Globus pallidus (tissue), 1 donor: ENCODE measurements around the gene GMPPA.

ENCODE experiments used
- DNase-seq: peaks from one replicate; pipeline ENCODE4 v3.0.0-alpha.2; 2015; ENCODE audit warnings: low spot score

GMPPA gene

DNA sequence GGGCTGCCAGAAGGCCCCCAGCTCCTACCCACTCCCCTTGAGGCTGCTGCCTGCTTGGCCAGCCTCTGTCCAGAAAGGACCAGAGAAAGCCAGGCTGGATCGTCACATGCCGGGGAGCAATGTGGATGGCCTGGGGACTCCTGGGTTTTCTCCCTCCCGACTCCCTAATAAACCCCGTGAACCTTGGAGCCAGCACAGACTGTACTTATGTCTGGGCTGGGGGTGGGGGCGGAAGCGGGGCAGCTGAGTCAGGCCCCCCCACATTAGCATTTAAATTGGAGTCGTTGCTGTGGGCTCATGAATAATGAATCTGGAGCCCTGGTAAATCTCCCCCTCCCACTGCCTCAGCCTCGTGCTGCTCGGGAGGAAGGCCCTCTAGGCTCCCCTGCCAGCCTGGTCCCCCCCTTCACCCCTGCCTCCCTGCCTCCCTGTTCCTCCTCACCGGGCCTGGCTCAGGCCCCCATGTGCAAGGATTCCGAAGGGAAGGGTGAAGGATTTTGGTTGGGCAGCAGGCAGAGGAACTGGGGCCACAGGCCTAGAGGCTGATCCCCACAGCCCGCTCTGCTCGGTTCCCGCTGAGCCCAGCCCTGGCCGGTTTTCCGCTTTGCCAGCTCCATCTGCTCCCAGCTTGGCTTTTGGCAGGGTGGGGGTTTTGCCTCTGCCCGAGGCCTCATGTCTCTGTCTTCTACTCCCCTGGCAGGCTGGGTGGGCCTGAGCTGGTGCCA, 8.3 kb downstream of the GMPPA start:
- DNase-seq = no peak

DNA sequence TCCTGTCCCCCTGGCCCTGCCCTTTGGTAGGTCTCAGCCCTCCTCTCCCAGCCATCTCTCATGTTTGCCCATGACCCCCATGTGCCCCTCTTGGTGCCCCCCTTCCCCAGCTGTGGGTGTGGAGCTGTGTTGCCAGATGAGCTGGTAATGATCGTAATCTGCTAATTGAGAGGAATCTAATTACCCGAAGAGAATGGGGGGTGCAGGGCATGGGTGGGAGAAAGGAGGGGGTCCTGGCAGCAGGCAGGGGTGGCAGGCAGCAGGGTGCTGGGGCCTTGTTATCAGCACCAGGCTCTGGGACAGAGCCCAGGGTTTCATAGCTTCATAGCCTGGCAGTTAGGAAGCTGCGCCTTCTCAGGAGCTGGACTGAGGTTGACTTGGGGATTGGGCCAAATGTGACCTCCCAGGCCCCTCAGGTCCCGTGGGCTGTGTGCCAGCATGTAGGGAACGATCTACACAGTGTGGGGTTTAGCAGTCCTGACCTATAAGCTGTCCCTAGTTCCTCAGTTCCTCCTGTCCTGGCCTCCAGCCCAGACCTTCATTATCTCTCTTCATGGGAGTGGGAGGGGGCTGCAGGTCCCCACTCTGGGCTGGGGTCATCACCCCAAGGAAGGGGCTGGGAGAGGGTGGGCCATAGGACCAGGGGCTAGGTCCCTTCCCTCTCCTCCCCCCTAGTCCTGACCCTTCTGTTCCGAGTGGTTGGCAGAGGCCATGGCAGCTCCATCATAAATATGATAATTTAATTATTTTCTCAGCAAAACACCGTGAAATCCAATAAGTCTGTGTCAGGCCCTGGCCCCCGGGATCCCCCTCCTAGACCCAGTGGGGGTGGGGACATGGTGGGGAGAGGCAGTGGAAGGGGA, 9.1 kb downstream of the GMPPA start:
- no peak for DNase-seq

DNA sequence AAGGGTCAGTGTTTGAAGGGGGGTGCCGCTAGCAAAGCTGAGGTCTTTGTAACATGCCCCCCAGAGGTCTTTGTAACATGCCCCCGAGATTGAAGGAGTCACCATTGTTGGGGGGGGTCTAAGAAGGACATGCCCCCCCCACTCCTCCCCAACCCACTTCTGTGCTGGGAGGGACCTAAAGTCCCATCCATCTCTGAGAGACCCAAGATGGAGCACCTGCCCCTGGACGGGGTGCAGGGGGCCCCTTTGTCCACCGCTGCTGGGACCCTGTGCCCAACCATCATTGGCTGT, 9.7 kb downstream of the GMPPA start:
- no peak for DNase-seq

DNA sequence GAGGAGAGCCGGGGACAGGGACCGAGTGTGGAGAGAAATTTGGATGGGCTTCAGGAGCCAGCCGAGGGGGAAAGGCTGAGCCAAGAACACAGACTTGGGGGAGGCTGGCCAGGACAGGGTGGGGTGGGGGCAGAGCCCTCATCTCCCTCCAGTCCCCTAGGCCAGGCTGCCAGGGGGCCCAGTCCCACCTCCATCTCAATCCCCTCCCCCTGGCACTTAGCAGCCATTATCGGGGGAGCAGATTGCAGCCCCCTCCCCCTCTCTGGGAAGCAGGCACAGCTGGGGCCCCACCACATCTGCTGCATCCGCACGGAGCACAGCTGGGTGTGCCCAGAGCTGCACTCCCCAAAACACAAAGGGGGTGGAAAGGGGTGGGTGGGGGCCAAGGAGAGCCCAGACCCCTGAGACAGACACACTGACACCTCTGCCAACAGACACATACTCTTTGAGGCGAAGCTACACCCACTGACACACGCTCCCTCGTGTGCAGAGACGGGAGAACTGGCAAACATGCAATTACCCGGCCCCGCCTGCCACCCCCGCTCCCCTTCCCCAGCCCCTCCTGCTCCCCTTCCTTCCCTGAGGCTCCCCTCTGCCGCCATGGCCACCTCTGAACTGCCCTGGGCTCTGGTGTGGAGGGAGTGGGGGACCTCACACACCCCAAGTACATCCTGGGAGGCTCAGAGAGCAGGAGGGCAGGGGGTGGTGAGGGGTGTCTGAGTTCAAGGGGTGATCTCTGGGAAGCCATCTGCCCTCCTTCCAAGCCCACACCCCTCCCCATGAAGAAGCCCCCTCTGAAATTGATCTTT, 10.5 kb downstream of the GMPPA start:
- no peak for DNase-seq

DNA sequence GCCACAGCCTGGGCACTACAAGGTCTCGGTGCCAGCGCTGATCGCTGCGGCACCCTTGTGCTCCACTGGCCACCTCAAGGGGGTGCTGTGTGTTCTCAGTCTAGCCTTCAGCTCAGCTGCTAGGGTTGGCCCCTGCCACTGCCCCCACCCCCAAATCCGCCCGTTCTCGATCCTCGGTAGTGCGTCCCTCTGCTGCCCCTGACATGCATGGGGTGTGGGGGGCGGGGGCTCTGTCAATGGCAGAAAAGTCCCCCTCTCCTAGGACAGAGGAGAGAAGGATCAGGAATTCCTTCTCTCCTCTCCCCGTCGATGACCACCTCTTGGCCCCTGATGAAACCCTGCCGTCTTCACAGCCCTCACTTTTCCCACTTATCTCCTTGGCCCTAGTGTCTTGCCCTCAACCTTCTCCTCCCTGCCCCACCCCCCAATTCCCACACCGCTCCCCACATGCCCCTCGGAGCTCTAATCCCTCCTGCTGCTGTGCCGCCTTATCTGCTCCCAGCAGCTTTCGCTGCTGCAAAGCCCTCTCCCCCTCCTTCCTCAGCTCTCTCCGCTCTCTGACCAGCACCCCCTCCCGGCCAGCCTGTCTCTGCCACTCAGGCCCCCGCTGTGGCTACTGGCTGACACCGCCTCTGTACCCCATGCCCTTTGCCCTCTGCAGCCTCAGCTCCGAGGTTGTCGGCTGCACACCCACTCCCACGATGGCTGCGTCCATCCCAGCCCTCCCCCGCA, 11.3 kb downstream of the GMPPA start:
- peak; percentile 64 for DNase-seq

DNA sequence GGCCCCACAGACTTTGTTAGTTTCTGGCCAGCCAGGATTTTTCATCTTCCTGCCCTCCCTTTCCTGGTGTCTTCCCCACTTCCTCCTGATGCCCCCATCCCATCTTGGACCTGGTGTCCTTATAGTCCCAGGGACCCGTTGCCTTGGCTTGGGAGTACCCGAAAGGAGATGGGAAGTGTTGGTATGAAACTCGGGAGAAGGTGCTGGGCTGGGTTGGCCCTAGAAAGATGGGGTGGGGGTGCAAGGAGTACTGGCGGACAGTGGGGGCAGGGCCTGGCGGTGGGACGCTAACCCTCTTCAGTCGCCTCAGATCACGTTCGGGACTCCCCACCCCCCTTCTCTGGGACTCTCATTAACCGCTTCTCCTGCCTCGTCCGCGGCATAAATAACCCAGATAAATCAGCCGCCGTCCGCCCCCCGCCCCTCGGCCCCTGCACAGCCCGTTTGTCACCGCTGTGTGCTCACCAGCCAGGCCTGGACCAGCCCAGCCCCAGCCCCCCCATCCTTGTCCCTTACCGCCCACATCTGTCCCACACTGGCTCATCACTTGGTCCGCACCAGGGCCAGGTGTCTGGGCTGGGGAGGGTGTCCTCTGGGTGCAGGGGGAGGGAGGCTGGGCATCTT, 11.9 kb downstream of the GMPPA start:
- DNase-seq = no peak

DNA sequence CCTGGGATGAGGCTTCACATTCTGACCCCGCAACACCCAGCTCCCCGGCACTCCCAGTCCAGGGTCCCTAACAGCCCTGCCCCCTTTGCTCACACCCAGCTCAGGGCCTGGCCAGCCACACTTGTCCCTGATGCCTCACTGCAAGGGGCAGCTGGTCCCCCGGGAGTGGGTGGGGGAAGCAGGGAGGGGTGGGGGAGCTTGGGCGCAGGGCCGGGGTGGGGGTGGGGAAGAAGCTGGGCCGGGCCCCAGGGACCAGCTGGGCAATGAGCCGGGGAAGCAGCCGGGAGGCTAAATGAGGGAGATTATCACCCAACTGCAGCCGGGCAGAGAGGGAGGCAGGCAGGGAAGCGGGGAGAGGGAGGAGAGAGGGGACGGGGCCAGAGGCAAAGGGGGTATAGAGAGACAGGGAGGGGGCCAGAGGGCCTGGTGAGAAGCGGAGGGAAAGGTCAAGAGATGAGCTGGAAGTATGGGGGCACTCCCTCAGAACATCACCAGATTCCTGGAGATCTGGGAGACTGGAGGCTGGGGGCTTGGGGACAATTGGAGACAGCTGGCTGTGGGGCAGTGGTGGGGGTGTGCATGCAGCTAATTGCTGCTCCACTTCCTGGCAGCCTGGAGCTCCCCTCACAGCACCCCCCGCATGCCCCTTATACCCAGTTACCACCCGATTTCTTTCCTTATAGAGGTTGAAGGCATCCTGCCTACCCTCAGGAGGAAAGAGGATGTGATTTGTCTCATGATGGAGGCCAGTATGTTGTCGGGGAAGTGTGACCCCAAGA, 13.0 kb downstream of the GMPPA start:
- DNase-seq = no peak

DNA sequence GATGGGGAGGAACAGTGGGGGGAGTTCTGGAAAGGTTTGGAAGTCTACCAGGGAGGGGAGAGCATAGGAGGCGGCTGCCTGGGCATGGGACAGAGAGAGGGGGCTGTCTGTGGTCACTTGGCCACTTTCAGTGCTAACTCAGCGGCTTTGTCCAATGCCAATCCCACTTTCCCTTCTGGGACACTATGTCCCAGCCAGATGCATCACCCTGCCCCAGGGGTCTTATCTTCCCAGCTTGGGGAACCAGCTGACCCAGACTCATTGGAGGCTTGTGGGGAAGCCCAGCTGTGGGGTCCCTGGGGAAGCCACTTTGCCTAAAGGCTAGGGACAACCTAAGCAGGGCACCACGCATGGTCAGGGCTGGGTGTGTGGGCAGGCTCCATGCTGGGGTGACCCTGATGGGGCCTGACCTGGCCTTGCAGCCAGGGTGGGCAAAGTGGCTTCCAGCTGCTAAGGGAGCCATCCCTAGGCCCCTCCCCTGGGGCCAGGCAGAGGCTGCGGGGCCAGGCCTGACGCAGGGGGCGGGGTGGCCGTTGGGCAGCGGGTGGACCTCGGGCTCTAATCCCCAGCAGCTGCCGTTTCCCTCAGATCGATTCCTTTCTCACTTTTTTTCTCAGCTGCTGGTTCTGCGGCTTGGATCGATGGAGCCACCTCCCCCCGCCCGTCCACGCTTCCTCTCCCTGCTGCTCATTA, 14.0 kb downstream of the GMPPA start:
- no peak for DNase-seq

DNA sequence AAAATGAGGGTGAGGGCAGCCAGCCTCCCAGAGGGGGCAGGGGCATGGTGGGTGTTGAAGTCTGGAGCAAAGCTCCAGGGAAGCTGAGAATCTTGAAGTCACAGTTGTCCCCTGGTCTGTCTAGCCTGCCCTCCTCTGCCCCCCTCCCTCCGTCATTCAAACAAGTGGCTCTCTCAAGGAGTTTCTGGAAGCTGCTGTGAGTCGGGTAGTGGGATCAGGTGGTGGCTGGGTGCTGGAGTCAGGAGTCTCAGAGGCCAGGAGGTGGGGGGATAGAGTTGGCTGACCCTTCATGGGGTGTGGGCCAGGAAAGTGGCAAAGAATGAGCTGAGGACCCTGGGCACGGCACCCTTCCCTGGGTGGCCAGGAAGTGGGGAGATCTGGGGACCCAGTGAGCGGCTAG, 15.1 kb downstream of the GMPPA start:
- DNase-seq = no peak

DNA sequence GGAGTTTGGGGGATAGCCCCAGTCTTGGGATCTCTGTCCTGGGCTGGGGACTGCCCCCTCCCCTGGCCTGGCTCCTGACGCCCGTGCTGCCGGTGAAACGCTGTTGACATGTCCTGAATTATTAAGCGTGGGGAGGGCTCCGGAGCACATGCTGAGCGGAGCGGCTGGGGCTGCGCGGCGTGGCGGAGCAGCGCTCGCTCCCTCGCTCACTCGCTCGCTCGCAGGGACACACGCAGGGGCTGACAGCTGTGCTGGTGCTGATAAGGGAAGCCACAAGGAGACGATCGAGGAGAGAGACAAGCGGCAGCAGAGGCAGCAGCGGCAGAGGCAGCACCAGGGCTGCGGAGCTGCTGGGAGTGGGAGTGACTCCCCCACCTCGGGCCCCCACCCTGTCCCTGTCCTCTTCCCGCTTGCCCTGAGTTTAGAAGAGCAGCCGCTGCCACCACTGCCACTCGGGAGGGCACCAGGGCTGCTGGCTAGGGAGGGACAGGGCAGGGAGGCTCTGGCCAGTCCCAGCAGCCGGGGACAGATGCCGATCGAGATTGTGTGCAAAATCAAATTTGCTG, 15.6 kb downstream of the GMPPA start, which contains the start of gene ASIC4:
ASIC4 (plus strand) TSS at position 287 of the 566 bp plus-strand sequence; CDS start at position 530, 243 bp downstream.
- DNase-seq = no peak

DNA sequence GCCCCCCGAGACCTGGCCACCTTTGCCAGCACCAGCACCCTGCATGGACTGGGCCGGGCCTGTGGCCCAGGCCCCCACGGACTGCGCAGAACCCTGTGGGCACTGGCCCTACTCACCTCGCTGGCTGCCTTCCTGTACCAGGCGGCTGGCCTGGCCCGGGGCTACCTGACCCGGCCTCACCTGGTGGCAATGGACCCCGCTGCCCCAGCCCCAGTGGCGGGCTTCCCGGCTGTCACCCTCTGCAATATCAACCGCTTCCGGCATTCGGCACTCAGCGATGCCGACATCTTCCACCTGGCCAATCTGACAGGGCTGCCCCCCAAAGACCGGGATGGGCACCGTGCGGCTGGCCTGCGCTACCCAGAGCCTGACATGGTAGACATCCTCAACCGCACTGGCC, 16.1 kb downstream of the GMPPA start:
- no peak for DNase-seq

DNA sequence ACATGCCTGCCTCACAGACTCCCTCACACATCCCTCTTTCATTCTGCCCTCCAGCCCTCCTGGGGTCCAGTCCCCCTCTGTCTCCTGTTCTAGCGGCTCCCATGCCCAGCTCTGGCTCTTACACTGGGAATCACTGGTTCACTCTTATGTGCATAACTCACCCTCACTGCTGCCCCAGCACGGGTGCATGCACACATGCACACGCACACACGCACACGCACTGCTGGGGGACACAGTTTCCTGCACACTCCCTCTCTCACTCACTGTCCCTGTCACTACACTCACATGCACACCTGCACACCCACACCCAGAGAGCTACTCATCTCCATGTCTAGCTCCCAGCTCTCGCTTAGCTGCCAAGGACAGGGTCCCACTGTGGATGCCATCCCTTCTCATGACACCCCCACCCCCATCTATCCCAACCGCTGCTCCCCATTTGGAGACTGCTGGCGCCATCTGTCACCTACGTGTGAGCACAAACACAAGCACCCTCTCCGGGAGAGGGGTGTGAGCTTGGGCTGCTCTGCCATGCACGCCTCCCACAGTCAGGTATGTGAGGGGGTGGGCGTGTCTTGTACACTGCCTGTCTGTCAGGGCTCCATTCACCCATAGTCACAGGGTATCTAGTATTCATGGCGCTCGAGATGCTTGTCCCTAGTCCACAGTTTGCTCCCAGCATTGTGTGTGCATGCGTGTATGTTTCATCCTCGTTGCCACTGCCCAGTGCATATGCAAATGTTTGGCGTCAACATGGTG, 17.4 kb downstream of the GMPPA start:
- no peak for DNase-seq

DNA sequence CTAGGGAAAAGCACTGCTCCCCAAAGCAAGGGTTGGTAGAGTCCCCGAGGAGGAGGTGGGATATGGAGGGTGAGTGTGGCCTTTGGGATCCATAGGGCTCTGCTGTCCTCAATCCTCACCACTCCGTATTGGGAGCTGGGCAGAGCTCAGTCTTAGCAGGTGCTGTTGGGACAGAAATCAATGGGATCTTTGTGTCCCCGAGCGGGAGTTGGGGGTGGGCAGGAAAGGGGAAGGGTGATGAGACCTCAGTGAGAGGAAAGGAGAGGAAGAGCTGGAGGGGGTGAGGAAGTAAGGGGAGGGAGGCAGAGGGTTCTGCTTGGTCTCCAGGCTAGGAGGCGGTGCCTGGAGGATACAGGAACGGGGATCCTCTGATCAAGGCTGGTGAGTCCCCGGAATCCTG, 18.2 kb downstream of the GMPPA start:
- no peak for DNase-seq

DNA sequence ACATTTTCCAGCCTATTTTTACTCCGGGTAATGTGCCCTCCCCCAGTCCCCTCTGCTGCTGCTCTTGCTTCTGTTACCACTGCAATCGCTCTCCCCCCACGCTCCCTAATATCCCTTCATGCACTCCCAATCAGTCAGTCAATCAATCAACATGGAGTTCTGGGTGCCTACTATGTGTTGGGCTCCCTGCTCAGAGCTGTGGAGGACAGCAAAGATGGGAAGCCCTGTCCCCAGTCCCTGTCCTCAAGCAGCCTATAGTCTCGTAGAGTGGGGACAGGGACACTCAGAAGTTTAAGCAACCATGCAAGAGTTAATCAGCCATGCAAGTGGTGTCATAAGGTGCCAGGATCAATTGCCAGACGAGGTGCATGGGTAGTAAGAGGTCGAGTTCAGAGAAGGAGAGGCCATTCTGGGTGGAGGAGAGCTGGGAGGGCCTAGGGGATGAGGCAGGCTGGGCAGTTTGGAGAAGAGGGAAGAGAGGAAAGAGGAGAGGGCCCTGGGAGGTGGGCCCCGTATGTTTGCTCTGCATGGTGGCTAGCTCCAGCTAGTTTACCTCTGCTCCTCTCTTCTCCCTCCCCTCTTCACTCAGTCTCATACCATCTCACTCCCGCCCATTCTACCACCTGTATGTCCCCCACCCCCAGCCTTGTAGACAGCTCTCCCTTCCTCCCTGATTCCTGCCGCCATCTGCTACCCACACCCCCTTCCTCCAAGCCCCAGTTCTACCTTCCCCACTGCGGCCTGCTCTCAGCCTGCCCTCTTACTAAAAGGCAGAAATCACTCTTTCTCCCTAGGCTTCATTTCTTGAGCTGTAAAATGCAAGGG, 19.5 kb downstream of the GMPPA start:
- no peak for DNase-seq

DNA sequence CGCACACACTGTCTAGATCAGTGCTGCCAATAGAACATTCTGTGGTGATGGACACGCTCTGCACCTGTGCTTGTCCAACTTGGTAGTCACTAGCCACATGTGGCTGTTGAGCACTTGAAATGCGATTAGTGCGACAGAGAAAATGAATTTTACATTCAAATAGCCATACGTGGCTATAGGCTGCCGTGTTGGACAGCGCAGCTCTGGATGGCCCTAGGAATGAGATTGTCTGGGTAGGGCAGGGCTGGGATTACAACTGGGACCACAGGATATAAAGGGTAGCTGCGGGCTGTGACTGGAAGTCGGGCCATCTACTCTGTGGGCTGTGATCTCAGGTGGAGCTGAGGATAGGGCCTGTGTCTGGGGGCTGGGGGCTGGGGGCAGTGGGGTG, 20.8 kb downstream of the GMPPA start:
- DNase-seq = no peak

DNA sequence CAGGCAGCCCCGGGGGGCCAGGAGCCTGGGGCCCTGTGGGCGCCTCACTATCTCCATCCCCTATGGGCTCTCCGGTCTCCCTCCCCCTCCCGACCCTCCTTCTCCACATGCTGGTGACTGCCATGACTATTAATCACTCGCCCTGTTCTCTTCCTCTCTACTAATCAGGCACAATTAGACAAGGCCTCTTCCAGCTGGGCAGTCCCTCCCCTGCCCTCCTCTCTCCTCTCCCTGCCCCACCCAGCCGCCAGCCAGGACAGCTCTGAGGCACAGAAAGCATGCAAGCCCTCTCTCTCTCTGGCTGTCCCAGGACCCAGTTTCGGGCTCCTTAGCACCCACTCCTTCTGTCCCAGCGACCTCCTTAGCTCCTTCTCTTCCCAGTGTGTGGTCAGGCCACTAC, 21.4 kb downstream of the GMPPA start:
- DNase-seq = no peak

DNA sequence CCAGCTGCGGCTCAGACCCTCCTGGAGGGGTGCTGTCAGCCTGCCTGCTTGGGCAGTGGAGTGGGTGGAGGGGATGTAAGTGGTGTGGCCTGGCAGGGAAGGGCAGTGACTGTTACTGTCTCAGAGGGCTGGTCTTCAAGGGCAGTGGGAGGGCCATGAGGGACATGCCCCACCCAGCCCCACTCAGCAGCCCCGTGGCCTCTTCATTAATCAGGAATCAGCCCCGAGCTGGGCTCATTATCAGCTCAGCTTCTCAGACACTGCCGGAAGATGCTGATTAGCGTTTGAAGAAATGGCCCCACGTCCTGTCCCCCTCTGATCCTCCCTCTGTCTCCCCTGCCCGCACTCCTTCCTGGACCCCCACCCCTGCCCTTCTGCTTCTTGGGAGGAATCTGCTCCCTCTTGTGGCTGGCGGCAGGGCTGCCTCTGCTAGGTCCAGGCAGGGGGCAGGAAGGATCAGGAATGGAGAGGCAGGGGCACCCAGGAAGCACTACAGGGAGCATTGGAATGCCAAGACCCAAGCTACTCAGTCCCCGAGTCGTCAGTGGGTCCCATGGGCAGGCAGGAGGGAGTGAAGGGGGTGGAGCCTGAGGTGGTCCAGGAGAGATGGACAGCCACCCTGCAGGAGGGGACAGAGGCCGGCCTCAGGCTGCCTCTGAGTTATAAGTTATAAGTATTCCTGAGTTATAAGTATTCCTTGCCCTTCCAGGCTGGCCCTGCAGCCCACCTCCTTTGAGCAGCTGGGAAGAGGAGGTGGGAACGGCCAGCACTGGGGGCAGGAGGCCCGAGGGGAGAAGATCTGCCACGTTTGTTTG, 22.6 kb downstream of the GMPPA start:
- no peak for DNase-seq
